ENCODE results near the gene TTN.

Gene TTN

DNA sequence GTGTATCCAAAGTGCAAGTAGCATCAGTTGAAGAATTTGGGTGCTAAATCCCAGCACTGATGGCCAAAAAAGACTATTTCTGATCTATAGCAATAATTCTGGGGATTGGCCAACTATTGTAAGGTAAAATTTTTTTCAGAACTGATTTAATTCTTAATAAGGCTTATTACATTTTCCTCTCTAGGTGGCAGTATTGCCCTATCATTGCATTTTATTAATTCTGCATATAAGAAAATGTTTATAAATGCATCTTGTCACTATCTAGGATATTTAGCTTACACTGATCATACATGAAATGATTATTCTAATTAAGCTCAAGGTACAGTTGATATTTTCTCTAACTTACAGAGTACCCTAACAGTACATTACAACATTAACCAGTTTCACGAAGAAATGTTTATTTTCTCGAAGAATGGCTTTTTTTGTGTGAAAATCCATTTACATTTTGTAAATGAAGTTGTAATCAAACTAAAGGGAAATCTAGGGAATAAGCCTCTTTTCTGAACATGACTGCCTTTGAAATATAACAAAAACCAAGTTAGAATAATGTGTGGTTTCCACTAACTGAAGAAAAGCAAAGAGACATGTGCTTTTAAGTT, 11.0 kb downstream of the TTN start:
- Mint-ChIP-seq H3K27me3 (no peaks in the 10 kb centered on the region), H3K27ac (no peak overlapping the region), H3K36me3 (peaks cover 34% of the 10 kb centered on the region), H3K4me3 (no peak overlapping the region), H3K9me3 (no peaks in the 10 kb centered on the region), H3K4me1 (no peaks in the 10 kb centered on the region)
- peak in 1 of 2 donors; percentile 14 for DNase-seq (ENCODE audit: low spot score in 2 of 2)
- no peak for ATAC-seq (ENCODE audit: low read depth)

DNA sequence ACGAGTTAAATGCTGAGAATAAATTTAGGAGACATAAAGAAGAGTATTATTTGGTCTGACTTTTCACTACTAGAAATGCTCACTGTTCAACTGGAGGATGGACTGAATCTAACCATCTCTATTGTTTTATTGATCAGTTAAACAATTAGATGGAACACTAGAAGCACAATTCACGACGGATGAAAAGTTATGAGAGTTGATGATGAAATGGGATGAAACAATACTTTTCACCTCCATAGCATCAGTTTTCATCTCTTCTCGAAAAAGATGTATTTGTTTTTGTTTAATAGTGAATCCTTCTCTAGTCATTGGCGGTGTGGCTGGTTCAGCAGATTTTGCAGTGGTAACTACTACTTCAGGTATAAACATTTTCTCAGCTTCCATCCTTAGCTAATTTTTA, 19.3 kb downstream of the TTN start:
- peaks cover 32% of the 10 kb centered on the region for H3K36me3 Mint-ChIP-seq
- H3K4me1 Mint-ChIP-seq, result no peaks in the 10 kb centered on the region
- no peak overlapping the region for H3K27ac Mint-ChIP-seq
- H3K4me3 Mint-ChIP-seq, result no peak overlapping the region
- ATAC-seq (ENCODE audit: low read depth), result no peak
- H3K9me3 Mint-ChIP-seq, result no peaks in the 10 kb centered on the region
- no peak for DNase-seq (ENCODE audit: low spot score in 2 of 2)
- no peaks in the 10 kb centered on the region for H3K27me3 Mint-ChIP-seq

GRCh38 chr2:178787155-178787554, 20.1 kb downstream of the TTN start:
- ATAC-seq (ENCODE audit: low read depth) (no peak), DNase-seq (ENCODE audit: low spot score in 2 of 2) (no peak)
- no peak overlapping the region for H3K4me3 Mint-ChIP-seq
- no peaks in the 10 kb centered on the region for H3K4me1 Mint-ChIP-seq
- H3K27ac Mint-ChIP-seq, result no peak overlapping the region
- peaks cover 33% of the 10 kb centered on the region for H3K36me3 Mint-ChIP-seq
- H3K9me3 Mint-ChIP-seq, result no peaks in the 10 kb centered on the region
- H3K27me3 Mint-ChIP-seq, result no peaks in the 10 kb centered on the region

- peaks cover 35% of the 10 kb centered on the region for H3K36me3 Mint-ChIP-seq
- no peaks in the 10 kb centered on the region for H3K9me3 Mint-ChIP-seq
- H3K4me1 Mint-ChIP-seq, result no peaks in the 10 kb centered on the region
- no peaks in the 10 kb centered on the region for H3K27me3 Mint-ChIP-seq
- no peak overlapping the region for H3K4me3 Mint-ChIP-seq
- no peak for DNase-seq (ENCODE audit: low spot score in 2 of 2)
- no peak overlapping the region for H3K27ac Mint-ChIP-seq
- no peak for ATAC-seq (ENCODE audit: low read depth)
Observed at GRCh38 chr2:178783889-178784288, 23.3 kb downstream of the TTN start.

- H3K4me3 Mint-ChIP-seq, result no peak overlapping the region
- DNase-seq (ENCODE audit: low spot score in 2 of 2) (no peak), ATAC-seq (ENCODE audit: low read depth) (no peak)
- peak overlapping the region; percentile 28 for H3K27ac Mint-ChIP-seq
- no peaks in the 10 kb centered on the region for H3K9me3 Mint-ChIP-seq
- H3K36me3 Mint-ChIP-seq, result peaks cover 42% of the 10 kb centered on the region
- no peaks in the 10 kb centered on the region for H3K4me1 Mint-ChIP-seq
- no peaks in the 10 kb centered on the region for H3K27me3 Mint-ChIP-seq
Observed at GRCh38 chr2:178782236-178782635, 25.0 kb downstream of the TTN start.

DNA sequence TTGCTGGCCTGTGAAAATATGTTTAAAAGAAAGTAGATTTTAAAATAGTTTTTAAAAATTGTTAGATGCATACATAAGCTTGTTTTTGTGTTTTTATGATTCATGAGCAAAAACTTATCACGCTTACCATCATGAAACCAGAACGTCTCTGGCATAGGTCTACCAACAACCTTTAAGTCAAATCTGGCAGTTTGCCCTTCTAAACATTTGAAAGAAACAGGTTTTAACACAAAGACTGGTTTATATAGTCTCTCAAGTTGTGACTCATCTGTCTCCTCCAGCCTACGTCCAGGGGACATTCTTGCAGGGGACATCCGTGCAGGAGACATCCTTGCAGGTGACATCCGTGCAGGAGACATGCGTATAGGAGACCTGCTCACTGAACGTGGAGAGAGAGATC, 29.6 kb downstream of the TTN start:
- no peaks in the 10 kb centered on the region for H3K27me3 Mint-ChIP-seq

DNA sequence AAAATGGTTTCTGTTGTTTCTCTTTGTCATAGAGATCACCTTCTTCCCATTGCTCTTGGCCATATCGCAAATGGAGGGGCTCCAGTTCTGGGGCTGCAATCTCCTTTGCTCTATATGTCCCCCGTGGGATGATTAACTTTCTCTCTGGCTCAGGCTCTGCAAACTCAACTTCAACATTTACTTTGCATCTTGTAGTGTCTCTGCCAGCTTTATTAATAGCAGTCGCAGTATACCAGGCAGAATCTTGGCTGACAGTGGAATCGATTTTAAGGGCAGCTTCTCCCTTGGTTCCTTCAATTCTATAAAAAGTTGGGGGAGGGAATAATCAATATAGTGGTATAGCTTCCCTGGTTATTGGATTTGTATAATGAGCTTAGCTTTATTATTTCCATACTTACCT, 30.5 kb downstream of the TTN start:
- H3K36me3 Mint-ChIP-seq, result peaks cover 52% of the 10 kb centered on the region
- H3K27me3 Mint-ChIP-seq, result no peaks in the 10 kb centered on the region
- peaks cover 3% of the 10 kb centered on the region for H3K9me3 Mint-ChIP-seq
- ATAC-seq (ENCODE audit: low read depth) (no peak), DNase-seq (ENCODE audit: low spot score in 2 of 2) (no peak)
- H3K4me1 Mint-ChIP-seq, result no peaks in the 10 kb centered on the region
- H3K27ac Mint-ChIP-seq, result no peak overlapping the region
- H3K4me3 Mint-ChIP-seq, result no peak overlapping the region

More for the DNA sequence above, 29.6 kb downstream of the TTN start:
- peaks cover 56% of the 10 kb centered on the region for H3K36me3 Mint-ChIP-seq
- peaks cover 3% of the 10 kb centered on the region for H3K9me3 Mint-ChIP-seq
- H3K4me3 Mint-ChIP-seq, result no peak overlapping the region
- H3K4me1 Mint-ChIP-seq, result no peaks in the 10 kb centered on the region
- ATAC-seq (ENCODE audit: low read depth) (no peak), DNase-seq (ENCODE audit: low spot score in 2 of 2) (no peak)
- H3K27ac Mint-ChIP-seq, result no peak overlapping the region

DNA sequence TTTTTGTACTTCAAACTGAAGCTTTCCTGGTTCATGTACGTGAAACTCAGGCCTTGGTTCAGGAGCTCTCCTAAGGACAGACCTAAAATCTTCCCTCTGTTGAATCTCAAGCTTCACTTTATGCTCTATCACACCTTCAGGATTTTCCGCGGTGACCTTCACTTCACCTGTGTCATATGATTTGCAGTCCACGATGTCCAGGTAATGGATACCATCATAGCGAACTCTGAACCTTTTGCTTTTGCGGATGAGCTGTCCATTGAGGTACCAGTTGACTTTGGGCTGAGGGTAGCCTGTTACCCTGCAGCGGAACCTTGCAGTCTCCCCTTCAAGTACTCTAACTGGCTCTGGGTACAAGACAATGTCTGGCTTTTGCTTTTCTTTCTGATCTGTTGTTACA, 31.2 kb downstream of the TTN start:
- DNase-seq (ENCODE audit: low spot score in 2 of 2), result no peak
- H3K4me1 Mint-ChIP-seq, result no peaks in the 10 kb centered on the region
- H3K27me3 Mint-ChIP-seq, result no peaks in the 10 kb centered on the region
- H3K4me3 Mint-ChIP-seq, result no peak overlapping the region
- ATAC-seq (ENCODE audit: low read depth), result no peak
- peak overlapping the region; percentile 17 for H3K27ac Mint-ChIP-seq
- H3K36me3 Mint-ChIP-seq, result peaks cover 53% of the 10 kb centered on the region
- peaks cover 3% of the 10 kb centered on the region for H3K9me3 Mint-ChIP-seq

DNA sequence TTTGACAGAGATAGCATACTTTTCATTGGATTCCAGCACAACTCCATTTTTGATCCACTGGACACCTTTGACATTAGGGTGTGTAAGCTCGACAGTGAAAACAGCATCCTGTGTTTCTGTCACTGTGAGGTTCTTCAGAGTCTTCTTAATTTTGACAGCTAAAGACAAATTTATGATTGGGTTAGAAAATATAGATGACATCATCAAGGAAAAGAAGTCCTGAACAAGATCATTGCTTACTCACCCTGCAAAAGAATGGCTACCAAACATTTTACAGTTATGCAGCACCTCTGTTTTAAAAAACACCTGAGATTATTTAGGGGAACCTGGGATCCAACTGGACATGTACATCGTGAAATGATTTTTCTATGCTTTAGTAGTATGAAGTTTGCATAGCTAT, 36.7 kb downstream of the TTN start:
- no peak overlapping the region for H3K4me3 Mint-ChIP-seq
- H3K27me3 Mint-ChIP-seq, result no peaks in the 10 kb centered on the region
- no peaks in the 10 kb centered on the region for H3K4me1 Mint-ChIP-seq
- H3K36me3 Mint-ChIP-seq, result peaks cover 36% of the 10 kb centered on the region
- H3K27ac Mint-ChIP-seq, result no peak overlapping the region
- DNase-seq (ENCODE audit: low spot score in 2 of 2) (no peak), ATAC-seq (ENCODE audit: low read depth) (no peak)
- H3K9me3 Mint-ChIP-seq, result no peaks in the 10 kb centered on the region

DNA sequence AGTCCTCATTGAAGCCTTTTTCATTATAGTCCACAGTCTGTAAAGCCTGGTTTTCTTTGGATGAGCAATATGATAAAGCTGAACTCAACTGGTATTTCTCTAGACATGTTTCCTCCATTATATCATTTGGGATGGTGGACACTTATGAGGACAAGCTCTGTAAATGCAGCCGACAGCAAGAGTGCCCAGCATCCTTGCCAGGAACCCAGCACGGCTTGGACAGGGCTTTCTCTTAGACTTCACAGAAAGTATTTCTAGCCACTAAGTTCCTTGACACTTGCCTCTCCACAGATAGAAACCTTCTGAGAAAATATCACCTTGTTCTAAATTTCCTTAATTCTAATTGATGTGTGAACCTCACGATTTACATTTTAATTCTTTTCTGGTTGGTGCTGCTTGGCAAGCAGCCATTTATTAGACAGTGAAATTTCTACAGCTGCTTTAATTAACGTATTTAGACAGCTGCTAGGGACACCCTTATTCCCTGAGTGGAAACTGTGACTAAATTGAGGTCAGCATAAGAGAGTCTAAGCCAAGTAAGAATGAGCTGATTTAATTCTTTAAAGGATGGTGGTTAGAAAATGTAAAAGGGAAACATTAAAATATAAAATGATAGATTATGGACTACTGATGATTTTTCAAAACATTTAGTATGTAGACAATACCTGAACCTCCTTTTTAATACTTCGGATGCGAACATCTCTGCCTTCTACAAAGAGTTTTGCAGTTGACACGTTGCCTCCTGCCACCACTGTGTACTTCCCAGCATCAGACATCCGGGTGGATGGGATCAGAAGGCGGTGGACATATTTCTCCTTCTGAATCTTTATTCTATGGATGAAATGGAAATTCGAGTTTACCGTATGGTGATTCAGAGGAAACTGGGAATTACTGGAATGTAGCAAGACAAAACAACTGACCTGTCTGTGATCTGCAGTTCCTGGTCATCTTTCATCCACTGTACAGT, 39.8 kb downstream of the TTN start:
- no peaks in the 10 kb centered on the region for H3K9me3 Mint-ChIP-seq
- ATAC-seq (ENCODE audit: low read depth), result no peak

DNA sequence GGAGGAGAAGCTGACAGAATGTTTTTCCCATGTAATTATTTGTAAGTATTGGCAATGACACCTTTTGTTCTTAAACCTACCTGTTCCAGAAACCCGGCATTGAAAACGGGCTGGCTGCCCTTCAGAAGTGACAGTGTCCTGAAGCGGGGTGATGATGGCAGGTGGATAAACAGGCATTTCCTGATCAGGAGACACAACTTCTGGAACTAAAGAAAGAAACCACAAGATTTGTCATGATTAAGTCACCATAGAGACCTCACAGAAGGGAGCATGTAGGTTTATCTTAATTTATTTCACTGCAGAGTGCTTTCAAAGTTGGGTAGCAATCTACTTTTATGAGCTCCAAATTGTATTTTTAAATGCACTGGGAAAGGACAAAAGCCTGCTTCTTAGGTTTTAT, 43.1 kb downstream of the TTN start:
- no peak overlapping the region for H3K4me3 Mint-ChIP-seq
- H3K9me3 Mint-ChIP-seq, result no peaks in the 10 kb centered on the region
- peaks cover 12% of the 10 kb centered on the region for H3K36me3 Mint-ChIP-seq
- H3K4me1 Mint-ChIP-seq, result no peaks in the 10 kb centered on the region
- DNase-seq (ENCODE audit: low spot score in 2 of 2) (no peak), ATAC-seq (ENCODE audit: low read depth) (no peak)
- no peaks in the 10 kb centered on the region for H3K27me3 Mint-ChIP-seq
- H3K27ac Mint-ChIP-seq, result no peak overlapping the region

More for the DNA sequence above, 39.8 kb downstream of the TTN start:
- Mint-ChIP-seq H3K4me3 (no peak overlapping the region), H3K36me3 (peaks cover 21% of the 10 kb centered on the region), H3K27me3 (no peaks in the 10 kb centered on the region), H3K27ac (no peak overlapping the region), H3K4me1 (no peaks in the 10 kb centered on the region)
- no peak for DNase-seq (ENCODE audit: low spot score in 2 of 2)

DNA sequence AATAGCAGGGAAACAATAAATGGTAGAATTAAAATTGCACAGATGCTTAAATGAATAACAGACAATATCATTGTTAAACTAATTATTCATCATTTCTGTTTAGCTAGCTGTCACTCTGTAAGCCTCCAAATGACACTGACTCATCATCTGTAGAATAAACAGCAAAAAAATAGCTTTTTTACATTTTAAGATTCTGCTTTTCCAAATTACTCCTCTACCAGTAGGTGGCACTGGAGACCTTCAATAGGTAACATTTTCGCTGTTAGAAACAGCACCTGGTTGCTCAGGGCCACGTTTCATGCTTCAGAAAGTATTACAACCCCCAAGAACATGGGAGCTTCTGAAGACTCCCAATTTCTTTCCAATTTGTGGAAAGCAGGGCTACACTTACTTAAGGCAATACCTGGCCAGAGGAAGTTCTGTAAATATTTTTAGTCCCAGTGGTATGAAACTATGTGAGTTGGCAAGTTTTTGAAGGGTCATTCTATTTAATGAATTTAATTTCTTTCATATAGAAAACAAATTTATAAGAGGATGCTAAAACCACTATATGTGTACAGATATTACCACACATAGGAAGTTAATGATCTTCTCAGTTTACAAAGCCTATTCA, 45.4 kb downstream of the TTN start:
- Mint-ChIP-seq H3K27me3 (no peaks in the 10 kb centered on the region), H3K36me3 (peaks cover 13% of the 10 kb centered on the region), H3K4me1 (no peaks in the 10 kb centered on the region), H3K4me3 (no peak overlapping the region), H3K27ac (no peak overlapping the region), H3K9me3 (no peaks in the 10 kb centered on the region)
- DNase-seq (ENCODE audit: low spot score in 2 of 2) (peak in 1 of 2 donors; percentile 20), ATAC-seq (ENCODE audit: low read depth) (peak; percentile 64)

GRCh38 chr2:178756843-178757242, 50.4 kb downstream of the TTN start:
- H3K27me3 Mint-ChIP-seq, result no peaks in the 10 kb centered on the region
- H3K4me1 Mint-ChIP-seq, result no peaks in the 10 kb centered on the region
- DNase-seq (ENCODE audit: low spot score in 2 of 2) (no peak), ATAC-seq (ENCODE audit: low read depth) (no peak)
- H3K27ac Mint-ChIP-seq, result no peak overlapping the region
- peaks cover 23% of the 10 kb centered on the region for H3K36me3 Mint-ChIP-seq
- H3K4me3 Mint-ChIP-seq, result no peak overlapping the region
- H3K9me3 Mint-ChIP-seq, result no peaks in the 10 kb centered on the region

GRCh38 chr2:178756343-178756742, 50.9 kb downstream of the TTN start:
- no peak for DNase-seq (ENCODE audit: low spot score in 2 of 2)
- no peaks in the 10 kb centered on the region for H3K27me3 Mint-ChIP-seq
- H3K4me3 Mint-ChIP-seq, result no peak overlapping the region
- H3K4me1 Mint-ChIP-seq, result no peaks in the 10 kb centered on the region
- H3K27ac Mint-ChIP-seq, result no peak overlapping the region
- peaks cover 28% of the 10 kb centered on the region for H3K36me3 Mint-ChIP-seq
- no peaks in the 10 kb centered on the region for H3K9me3 Mint-ChIP-seq
- ATAC-seq (ENCODE audit: low read depth), result no peak
